OCI-LY7 (cell line): ENCODE results near the gene EFCAB10. TPM values are rescaled to one million over a fixed set of nuclear protein-coding genes. Genes with fewer than 3 reads are reported as not detected.

Experiments used
- BruUV-seq: library from RNA; stranded (reverse); fragments of 400-500 nt; replicated peaks from 2 replicates; lab custom pipeline; 2021; lab: Mats Ljungman, UMichigan
- CTCF ChIA-PET: fragments of 300-600 bp; sonication (Branson Sonifier 250); formaldehyde crosslinking; loops from one replicate; lab custom pipeline; 2022; ENCODE audit warnings: antibody characterized with exemption; ENCODE audit not compliant: unreplicated experiment; lab: Charles Lee
- POLR2A ChIA-PET: fragments of 300-600 bp; sonication (Branson Sonifier 250); formaldehyde crosslinking; loops from one replicate; lab custom pipeline; 2022; ENCODE audit warnings: antibody characterized with exemption; lab: Charles Lee
- DNase-seq: peaks from one replicate; pipeline ENCODE4 v3.0.0-alpha.2; 2015; ENCODE audit warnings: low spot score
- H2AFZ ChIP-seq: fragments of 200-600 bp; sonication (generic), shearing (Covaris generic); 2 replicates; pipeline ENCODE4 v1.6.1; 2014; ENCODE audit warnings: mild to moderate bottlenecking, antibody characterized with exemption, low read length, moderate library complexity
- H3K27ac ChIP-seq: fragments of 200-600 bp; sonication (generic); 2 replicates; pipeline ENCODE4 v1.5.1; 2014; ENCODE audit warnings: mixed run types, low read depth, mild to moderate bottlenecking, moderate library complexity, low read length, inconsistent platforms; ENCODE audit not compliant: poor library complexity, severe bottlenecking
- H3K36me3 ChIP-seq: fragments of 200-600 bp; sonication (generic); 2 replicates; pipeline ENCODE4 v1.6.1; 2014; ENCODE audit warnings: mild to moderate bottlenecking, antibody characterized with exemption, low read length, moderate library complexity, mixed read lengths; ENCODE audit not compliant: insufficient read depth
- H3K4me1 ChIP-seq: fragments of 200-600 bp; sonication (generic); 2 replicates; pipeline ENCODE4 v1.5.1; 2014; ENCODE audit warnings: mild to moderate bottlenecking, low read length; ENCODE audit not compliant: insufficient read depth, poor library complexity, severe bottlenecking
- H3K4me2 ChIP-seq: fragments of 200-600 bp; sonication (generic); 2 replicates; pipeline ENCODE4 v1.6.1; 2014; ENCODE audit warnings: mild to moderate bottlenecking, low read length
- H3K4me3 ChIP-seq: fragments of 200-600 bp; sonication (generic); 2 replicates; pipeline ENCODE4 v1.5.1; 2014; ENCODE audit warnings: mild to moderate bottlenecking, low read depth, low read length; ENCODE audit not compliant: poor library complexity, severe bottlenecking
- H3K79me2 ChIP-seq: fragments of 200-600 bp; sonication (generic); 2 replicates; pipeline ENCODE4 v1.6.1; 2016; ENCODE audit warnings: low read depth, mild to moderate bottlenecking, low read length, moderate library complexity, mixed read lengths; ENCODE audit not compliant: insufficient read depth
- H3K9me2 ChIP-seq: fragments of 200-600 bp; sonication (generic); 2 replicates; pipeline ENCODE4 v1.6.1; 2016; ENCODE audit warnings: mild to moderate bottlenecking, low read length, mixed read lengths; ENCODE audit not compliant: insufficient read depth
- H3K9me3 ChIP-seq: fragments of 200-600 bp; sonication (generic); 2 replicates; pipeline ENCODE4 v1.6.1; 2014; ENCODE audit warnings: mild to moderate bottlenecking, mixed run types, low read length, mixed read lengths
- H4K20me1 ChIP-seq: fragments of 200-600 bp; sonication (generic); 2 replicates; pipeline ENCODE4 v1.6.1; 2014; ENCODE audit warnings: mild to moderate bottlenecking, antibody characterized with exemption, low read length, moderate library complexity, mixed read lengths; ENCODE audit not compliant: insufficient read depth
- CTCF ChIP-seq: fragments of 200-600 bp; sonication (generic); conservative IDR thresholded peaks from 2 replicates; pipeline ENCODE4 v1.5.1; 2014; ENCODE audit warnings: mild to moderate bottlenecking, antibody characterized with exemption, low read length, moderate library complexity, mixed read lengths
- EZH2phosphoT487 ChIP-seq: fragments of 200-600 bp; sonication (generic); IDR thresholded peaks from 2 replicates; pipeline ENCODE4 v1.6.1; 2018; ENCODE audit warnings: low read depth, borderline replicate concordance, mild to moderate bottlenecking, mixed run types, antibody characterized with exemption, low read length, moderate library complexity, mixed read lengths
- intact Hi-C: fragments of 100-400 bp; cut with micrococcal nuclease; formaldehyde crosslinking; loops from one replicate; pipeline ENCODE4 v1.10.0; 2022; ENCODE audit not compliant: unreplicated experiment
- total RNA-seq, 2 experiments: library from RNA; depleted of rRNA in 1 of 2; stranded (reverse); fragments of >200 nt in 1 of 2; shearing (Covaris generic) in 1 of 2; gene quantifications; 2 replicates each; pipeline ENCODE4 v1.2.3, GENCODE V29; 2014 to 2022

EFCAB10 gene
- total RNA-seq, 2 experiments from 2014 or later, result not detected

- Histone ChIP-seq H3K27ac (no peak overlapping the region), H3K4me3 (no peak overlapping the region), H3K36me3 (no peaks in the 10 kb centered on the region), H3K4me1 (no peaks in the 10 kb centered on the region), H3K9me3 (no peaks in the 10 kb centered on the region), H3K9me2 (no peaks in the 10 kb centered on the region), H4K20me1 (no peaks in the 10 kb centered on the region), H3K4me2 (no peak overlapping the region), H3K79me2 (no peaks in the 10 kb centered on the region), H2AFZ (no peak overlapping the region)
- TF ChIP-seq EZH2phosphoT487 (no peak), CTCF (no peak)
- CTCF ChIA-PET, result no interaction called here
- intact Hi-C loops, result no loop called here
- no TSS peak for BruUV-seq
- DNase-seq, result no peak
- POLR2A ChIA-PET, result no interaction called here
These were observed 40.3 kb upstream of the EFCAB10 start for GRCh38 chr7:105621617-105622016.

DNA sequence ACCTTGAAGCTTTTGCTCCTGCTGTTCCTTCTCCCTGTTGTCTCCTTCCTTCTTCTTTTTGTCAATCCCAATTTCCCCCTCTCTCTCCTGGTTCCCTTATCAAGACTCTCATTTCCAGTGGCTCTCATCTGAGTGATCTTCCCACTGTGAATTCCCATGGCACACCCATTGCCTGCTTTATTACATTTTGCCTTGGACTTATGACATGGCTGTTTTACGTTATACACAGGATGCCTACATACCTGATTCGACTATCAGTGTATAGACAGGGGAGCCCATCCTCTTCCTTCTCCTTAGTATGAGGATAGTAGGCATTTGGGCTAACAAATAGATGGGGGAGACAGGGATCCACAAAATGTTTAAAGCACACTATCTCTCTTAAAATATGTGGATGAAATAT, 39.9 kb upstream of the EFCAB10 start:
- Histone ChIP-seq H4K20me1 (no peaks in the 10 kb centered on the region), H3K36me3 (no peaks in the 10 kb centered on the region), H3K4me1 (no peaks in the 10 kb centered on the region), H2AFZ (no peak overlapping the region), H3K9me3 (no peaks in the 10 kb centered on the region), H3K79me2 (no peaks in the 10 kb centered on the region), H3K9me2 (no peaks in the 10 kb centered on the region), H3K27ac (no peak overlapping the region), H3K4me3 (no peak overlapping the region), H3K4me2 (no peak overlapping the region)
- intact Hi-C loops, result no loop called here
- no TSS peak for BruUV-seq
- ChIA-PET CTCF (no interaction called here), POLR2A (no interaction called here)
- TF ChIP-seq EZH2phosphoT487 (no peak), CTCF (no peak)
- DNase-seq, result no peak

DNA sequence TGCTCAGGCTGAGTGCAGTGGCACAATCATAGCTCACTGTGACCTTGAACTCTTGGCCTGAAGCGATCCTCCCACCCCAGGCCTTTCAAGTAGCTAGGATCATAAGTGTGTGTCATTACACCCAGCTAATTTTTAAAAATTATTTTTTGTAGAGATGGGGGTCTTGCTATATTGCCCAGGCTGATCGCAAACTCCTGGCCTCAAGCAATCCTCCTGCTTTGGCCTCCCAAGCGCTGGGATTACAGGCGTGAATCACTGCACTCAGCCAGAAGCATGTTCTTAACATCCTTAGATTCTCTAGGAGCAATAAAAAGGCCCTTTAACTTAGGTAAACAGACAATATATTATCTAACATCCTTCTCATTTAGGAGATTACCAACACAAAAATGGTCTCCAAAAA, 38.3 kb upstream of the EFCAB10 start:
- no peak overlapping the region for H3K4me3 ChIP-seq

More for the DNA sequence above, 38.3 kb upstream of the EFCAB10 start:
- Histone ChIP-seq H3K4me1 (no peaks in the 10 kb centered on the region), H3K4me2 (no peak overlapping the region), H4K20me1 (no peaks in the 10 kb centered on the region), H3K79me2 (no peaks in the 10 kb centered on the region), H3K9me2 (no peaks in the 10 kb centered on the region), H3K36me3 (no peaks in the 10 kb centered on the region), H3K9me3 (no peaks in the 10 kb centered on the region), H3K27ac (no peak overlapping the region), H2AFZ (no peak overlapping the region)
- TF ChIP-seq EZH2phosphoT487 (no peak), CTCF (no peak)
- CTCF ChIA-PET, result no interaction called here
- intact Hi-C loops, result no loop called here
- no TSS peak for BruUV-seq
- DNase-seq, result no peak
- POLR2A ChIA-PET, result no interaction called here
